Endothelial cell of umbilical vein (primary cell): ENCODE results near the gene TBPL1. TPM values are rescaled to one million over a fixed set of nuclear protein-coding genes. Genes with fewer than 3 reads are reported as not detected.

Experiments
- BruUV-seq: library from RNA; stranded (reverse); fragments of 400-500 nt; replicated peaks from 2 replicates; lab custom pipeline; 2021; lab: Mats Ljungman, UMichigan
- CTCF ChIA-PET: fragments of 300-600, 350-600 bp; sonication (Branson Sonifier 250); formaldehyde crosslinking; loops from one replicate; lab custom pipeline; 2021; ENCODE audit warnings: antibody characterized with exemption, inconsistent platforms; lab: Charles Lee
- POLR2A ChIA-PET: fragments of 300-600, 350-600 bp; sonication (Branson Sonifier 250); formaldehyde crosslinking; loops from one replicate; lab custom pipeline; 2021; ENCODE audit warnings: antibody characterized with exemption, inconsistent platforms; lab: Charles Lee
- DNase-seq: peaks from one replicate; pipeline ENCODE4 v3.0.0-alpha.2; 2011; ENCODE audit warnings: low read depth, low spot score
- FAIRE-seq: peaks from 2 replicates; lab custom pipeline; 2011; peaks lifted over from hg19 to GRCh38; lab: Jason Lieb, UNC
- H2AFZ ChIP-seq: 2 replicates; pipeline ENCODE4 v1.6.0; 2012; ENCODE audit warnings: low read depth, low read length, control low read depth, inconsistent platforms
- H3K27ac ChIP-seq: 2 replicates; pipeline ENCODE4 v1.5.1; 2011; ENCODE audit warnings: low read depth, mild to moderate bottlenecking, control low read depth, low read length, moderate library complexity; ENCODE audit not compliant: insufficient read depth
- H3K27me3 ChIP-seq, 2 experiments: 2 replicates each; pipeline versions ENCODE4 v1.6.0 to v1.6.1; 2011; ENCODE audit warnings: low read length in 2 of 2, mixed read lengths in 1 of 2; ENCODE audit not compliant: control insufficient read depth in 2 of 2, insufficient read depth in 2 of 2
- H3K36me3 ChIP-seq, 2 experiments: 2 replicates in 1 of 2; 3 replicates in 1 of 2; pipeline ENCODE4 v1.5.1; 2011; ENCODE audit warnings: low read length in 2 of 2, mild to moderate bottlenecking in 1 of 2, moderate library complexity in 1 of 2; ENCODE audit not compliant: control insufficient read depth in 2 of 2, insufficient read depth in 2 of 2; ENCODE audit errors: extremely low read depth in 1 of 2
- H3K4me1 ChIP-seq: 3 replicates; pipeline ENCODE4 v1.5.1; 2011; ENCODE audit warnings: mild to moderate bottlenecking, low read length; ENCODE audit not compliant: control insufficient read depth, insufficient read depth; ENCODE audit errors: extremely low read depth
- H3K4me2 ChIP-seq: 2 replicates; pipeline ENCODE4 v1.6.1; 2011; ENCODE audit warnings: low read length, control low read depth, mixed read lengths; ENCODE audit not compliant: insufficient read depth
- H3K4me3 ChIP-seq, 3 experiments: fragments of 200-600 bp in 1 of 3; sonication (generic), shearing (Covaris generic) in 1 of 3; replicated peaks in 1 of 3; 2 replicates each; pipeline ENCODE4 v1.5.1; 2011 to 2016; ENCODE audit warnings: control low read depth in 3 of 3, low read length in 3 of 3, mild to moderate bottlenecking in 2 of 3, inconsistent platforms in 1 of 3, low read depth in 1 of 3, moderate library complexity in 1 of 3; ENCODE audit not compliant: insufficient read depth in 1 of 3
- H3K79me2 ChIP-seq: 2 replicates; pipeline ENCODE4 v1.6.0; 2012; ENCODE audit warnings: low read length, inconsistent platforms; ENCODE audit not compliant: control insufficient read depth, insufficient read depth
- H3K9ac ChIP-seq: replicated peaks from 2 replicates; pipeline ENCODE3; 2011; ENCODE audit warnings: low read length, control low read depth; ENCODE audit not compliant: insufficient read depth; ENCODE audit errors: extremely low read depth
- H3K9me1 ChIP-seq: replicated peaks from 3 replicates; pipeline ENCODE4 v1.6.0; 2011; ENCODE audit warnings: mild to moderate bottlenecking, low read length; ENCODE audit not compliant: control insufficient read depth, insufficient read depth; ENCODE audit errors: extremely low read depth
- H3K9me3 ChIP-seq: replicated peaks from 2 replicates; pipeline ENCODE4 v1.5.1; 2012; ENCODE audit warnings: low read length, inconsistent platforms; ENCODE audit not compliant: control insufficient read depth, insufficient read depth
- H4K20me1 ChIP-seq: replicated peaks from 2 replicates; pipeline ENCODE3; 2011; ENCODE audit warnings: mild to moderate bottlenecking, low read length; ENCODE audit not compliant: control insufficient read depth, insufficient read depth; ENCODE audit errors: extremely low read depth
- EZH2 ChIP-seq: IDR thresholded peaks from 2 replicates; pipeline ENCODE4 v1.6.1; 2012; ENCODE audit warnings: borderline replicate concordance, low read depth, mild to moderate bottlenecking, moderate library complexity, low read length, inconsistent platforms; ENCODE audit not compliant: severe bottlenecking
- FOS ChIP-seq: IDR thresholded peaks from 2 replicates; pipeline ENCODE4 v1.6.1; 2011; ENCODE audit warnings: mild to moderate bottlenecking, low read length, moderate library complexity, borderline replicate concordance; ENCODE audit not compliant: insufficient read depth
- GATA2 ChIP-seq: IDR thresholded peaks from 2 replicates; pipeline ENCODE4 v1.7.0; 2011; ENCODE audit warnings: low read depth, mild to moderate bottlenecking, moderate library complexity, mixed read lengths, low read length; ENCODE audit not compliant: insufficient read length, insufficient read depth
- JUN ChIP-seq: IDR thresholded peaks from 2 replicates; pipeline ENCODE4 v1.6.1; 2011; ENCODE audit warnings: borderline replicate concordance, low read depth; ENCODE audit not compliant: insufficient read length, insufficient read depth
- MYC ChIP-seq: IDR thresholded peaks from one replicate; pipeline ENCODE4 v1.6.1; 2011; ENCODE audit warnings: mild to moderate bottlenecking, low read depth, low read length
- POLR2A ChIP-seq: IDR thresholded peaks from 2 replicates; pipeline ENCODE4 v1.6.1; 2012; ENCODE audit warnings: low read depth, mild to moderate bottlenecking, control low read depth, low read length
- POLR2AphosphoS5 ChIP-seq: IDR thresholded peaks from 2 replicates; pipeline ENCODE4 v1.6.1; 2012; ENCODE audit warnings: low read depth, mild to moderate bottlenecking, control low read depth, low read length, moderate library complexity; ENCODE audit not compliant: insufficient read depth
- dilution Hi-C: fragments of 300-500 bp; cut with MboI; formaldehyde crosslinking; loops from one replicate; pipeline ENCODE4 v1.15.0; 2019; ENCODE audit warnings: low sequenced_read_pairs; ENCODE audit not compliant: extremely low pct_ligation_motif_present
- intact Hi-C: fragments of 100-400 bp; cut with micrococcal nuclease; formaldehyde crosslinking; loops from one replicate; pipeline ENCODE4 v1.10.0; 2022
- polyA plus RNA-seq, 4 experiments: library from polyadenylated mRNA; depleted of rRNA in 3 of 4; stranded (reverse) in 3 of 4; unstranded in 1 of 4; fragments of >200 nt; gene quantifications; 2 replicates each; pipeline versions ENCODE4 v1.2.1 to v1.2.3, GENCODE V29; 2011 to 2012; ENCODE audit warnings: missing spikeins in 1 of 4
- total RNA-seq: library from RNA; stranded (reverse); gene quantifications from 2 replicates; pipeline ENCODE4 v1.2.3, GENCODE V29; 2021
- TF ChIP-seq, protein P1 (sequence below), 2 donors: IDR thresholded peaks; 1 replicate in 1 of 2; 2 replicates in 1 of 2; pipeline ENCODE4 v1.5.1; 2011; ENCODE audit warnings: low read length in 2 of 2, mild to moderate bottlenecking in 2 of 2, moderate library complexity in 2 of 2, control low read depth in 1 of 2, inconsistent platforms in 1 of 2, low read depth in 1 of 2; ENCODE audit not compliant: insufficient read depth in 1 of 2; ENCODE audit errors: extremely low read depth in 1 of 2
- TF ChIP-seq, protein P2 (sequence below): IDR thresholded peaks from 2 replicates; pipeline ENCODE4 v1.6.1; 2011; ENCODE audit not compliant: insufficient read depth, insufficient read length

TBPL1 gene
- total and polyA plus RNA-seq, 2 donors (not counting 3 experiments of a cell fraction or from before 2014, with no cell fraction given) = 19.6 to 31.2 TPM

DNA sequence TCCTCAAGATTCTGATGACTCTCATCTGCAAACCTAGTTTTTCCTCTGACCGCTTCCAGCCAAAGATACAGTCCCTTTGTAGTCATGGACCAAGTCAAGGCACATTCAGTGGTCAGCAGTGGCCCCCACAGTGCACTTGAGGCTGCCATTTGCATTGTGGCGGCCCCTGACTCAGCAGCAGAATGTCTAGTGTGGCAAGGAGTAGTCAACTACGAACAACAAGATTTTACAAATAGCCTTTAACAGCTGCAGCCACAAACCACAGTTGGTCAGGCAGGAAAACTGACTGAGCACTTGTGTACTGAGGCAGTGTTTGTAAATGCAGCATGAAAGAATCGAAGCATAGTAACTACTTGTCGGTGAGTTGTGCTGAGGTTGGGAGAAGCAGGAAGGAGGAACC lies 49.8 kb downstream of the TBPL1 start:
- no peak overlapping the region for H3K4me3 ChIP-seq
- no peak overlapping the region for H3K9ac ChIP-seq
- no peak overlapping the region for H3K4me2 ChIP-seq
- FAIRE-seq (no peak), DNase-seq (no peak)
- peaks cover 0 to 5% of the 10 kb centered on the region in 2 experiments for H3K27me3 ChIP-seq
- intact Hi-C loops (no loop called here), dilution Hi-C loops (no loop called here)
- H3K79me2 ChIP-seq = no peaks in the 10 kb centered on the region
- no peak overlapping the region for H2AFZ ChIP-seq
- no peaks in the 10 kb centered on the region for H3K4me1 ChIP-seq
- H3K27ac ChIP-seq = no peak overlapping the region
- CTCF ChIA-PET = interaction anchor here (1.1 to 2.3 kb wide), 6 partner anchors 8 to 165 kb away, joined by 3 to 9 read pairs (median 3); no protein-coding TSS in a partner anchor
- BruUV-seq = no TSS peak
- H3K36me3 ChIP-seq = no peaks in the 10 kb centered on the region
- H4K20me1 ChIP-seq = no peaks in the 10 kb centered on the region
- H3K9me1 ChIP-seq = no peaks in the 10 kb centered on the region
- no peaks in the 10 kb centered on the region for H3K9me3 ChIP-seq
- TF ChIP-seq, protein P1, sequence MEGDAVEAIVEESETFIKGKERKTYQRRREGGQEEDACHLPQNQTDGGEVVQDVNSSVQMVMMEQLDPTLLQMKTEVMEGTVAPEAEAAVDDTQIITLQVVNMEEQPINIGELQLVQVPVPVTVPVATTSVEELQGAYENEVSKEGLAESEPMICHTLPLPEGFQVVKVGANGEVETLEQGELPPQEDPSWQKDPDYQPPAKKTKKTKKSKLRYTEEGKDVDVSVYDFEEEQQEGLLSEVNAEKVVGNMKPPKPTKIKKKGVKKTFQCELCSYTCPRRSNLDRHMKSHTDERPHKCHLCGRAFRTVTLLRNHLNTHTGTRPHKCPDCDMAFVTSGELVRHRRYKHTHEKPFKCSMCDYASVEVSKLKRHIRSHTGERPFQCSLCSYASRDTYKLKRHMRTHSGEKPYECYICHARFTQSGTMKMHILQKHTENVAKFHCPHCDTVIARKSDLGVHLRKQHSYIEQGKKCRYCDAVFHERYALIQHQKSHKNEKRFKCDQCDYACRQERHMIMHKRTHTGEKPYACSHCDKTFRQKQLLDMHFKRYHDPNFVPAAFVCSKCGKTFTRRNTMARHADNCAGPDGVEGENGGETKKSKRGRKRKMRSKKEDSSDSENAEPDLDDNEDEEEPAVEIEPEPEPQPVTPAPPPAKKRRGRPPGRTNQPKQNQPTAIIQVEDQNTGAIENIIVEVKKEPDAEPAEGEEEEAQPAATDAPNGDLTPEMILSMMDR (IDR thresholded peaks at IDR 0.05; ENCODE audit: extremely low read depth in 1 of 2, insufficient read depth in 1 of 2, low read depth in 1 of 2, low read length in 2 of 2) = no peak
- no peak for TF ChIP-seq MYC
- TF ChIP-seq EZH2 = no peak
- no peak for TF ChIP-seq FOS
- no peak for TF ChIP-seq JUN
- POLR2A ChIA-PET = no interaction called here

DNA sequence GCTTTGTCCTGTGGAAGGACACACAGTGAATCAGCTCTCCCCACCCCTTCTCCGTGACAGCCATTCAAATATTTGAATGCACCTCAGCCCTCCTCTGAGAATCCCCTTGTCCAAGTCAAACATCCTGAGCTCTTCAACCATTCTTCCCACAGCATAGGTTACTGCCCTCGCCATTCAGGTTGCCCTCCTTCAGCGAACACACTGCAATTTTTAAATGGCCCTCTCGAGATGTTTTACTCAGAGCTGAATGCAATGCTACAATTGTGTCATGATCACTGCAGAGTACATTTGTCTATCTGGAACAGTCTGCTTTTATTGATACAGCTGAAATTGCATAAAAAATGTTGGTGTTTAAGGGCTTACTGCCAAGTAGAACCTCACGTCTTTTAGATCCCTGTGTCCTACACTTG lies 50.5 kb downstream of the TBPL1 start:
- H2AFZ ChIP-seq = no peak overlapping the region
- CTCF ChIA-PET = interaction anchor here (1.1 to 2.3 kb wide), 6 partner anchors 10 to 166 kb away, joined by 3 to 9 read pairs (median 3); no protein-coding TSS in a partner anchor
- H3K9me3 ChIP-seq = no peaks in the 10 kb centered on the region
- peak; percentile 2 for DNase-seq
- intact Hi-C loops = no loop called here
- dilution Hi-C loops = no loop called here
- H4K20me1 ChIP-seq = no peaks in the 10 kb centered on the region
- H3K36me3 ChIP-seq = no peaks in the 10 kb centered on the region
- H3K9ac ChIP-seq = no peak overlapping the region
- no peak overlapping the region for H3K4me3 ChIP-seq
- H3K27me3 ChIP-seq = peaks cover 0 to 5% of the 10 kb centered on the region in 2 experiments
- no peak overlapping the region for H3K27ac ChIP-seq
- no TSS peak for BruUV-seq
- no peak for FAIRE-seq
- H3K4me1 ChIP-seq = no peaks in the 10 kb centered on the region
- no peaks in the 10 kb centered on the region for H3K79me2 ChIP-seq
- TF ChIP-seq POLR2A = no peak
- no peak for TF ChIP-seq FOS
- TF ChIP-seq MYC = no peak
- TF ChIP-seq, protein P2, sequence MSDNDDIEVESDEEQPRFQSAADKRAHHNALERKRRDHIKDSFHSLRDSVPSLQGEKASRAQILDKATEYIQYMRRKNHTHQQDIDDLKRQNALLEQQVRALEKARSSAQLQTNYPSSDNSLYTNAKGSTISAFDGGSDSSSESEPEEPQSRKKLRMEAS = no peak
- TF ChIP-seq, protein P1 (IDR thresholded peaks at IDR 0.05; ENCODE audit: extremely low read depth in 1 of 2, insufficient read depth in 1 of 2, low read depth in 1 of 2, low read length in 2 of 2) = no peak
- TF ChIP-seq EZH2 = no peak
- no peak for TF ChIP-seq POLR2AphosphoS5
- no peak for TF ChIP-seq JUN
- TF ChIP-seq GATA2 = no peak
- no peaks in the 10 kb centered on the region for H3K9me1 ChIP-seq
- H3K4me2 ChIP-seq = no peak overlapping the region
- POLR2A ChIA-PET = no interaction called here
